Measurements from ENCODE around the gene ZNF423. TPM values are rescaled to one million over a fixed set of nuclear protein-coding genes. Genes with fewer than 3 reads are reported as not detected.

The ZNF423 gene
- total RNA-seq, 1 experiment from 2014 or later: not detected

GRCh38 chr16:49552313-49552928, 303.5 kb downstream of the ZNF423 start:
- DNase-seq: no peak
- no peaks in the 10 kb centered on the region for H3K4me1 Mint-ChIP-seq (ENCODE audit: low read depth, unreplicated experiment)
- intact Hi-C loops (cut with micrococcal nuclease; ENCODE audit: unreplicated experiment): no loop called here
- no peak overlapping the region for H3K4me3 Mint-ChIP-seq (ENCODE audit: low read depth, unreplicated experiment)
- CTCF ChIA-PET: interaction anchor here (0.6 kb wide), 1 partner anchor 16 kb away, joined by 3 read pairs; no protein-coding TSS in a partner anchor
- no peaks in the 10 kb centered on the region for H3K36me3 Mint-ChIP-seq (ENCODE audit: insufficient read depth, unreplicated experiment)
- TF ChIP-seq CTCF (IDR thresholded peaks at IDR 0.05; ENCODE audit: unreplicated experiment): no peak
- no peaks in the 10 kb centered on the region for H3K9me3 Mint-ChIP-seq (ENCODE audit: low read depth, unreplicated experiment)
- no peak overlapping the region for H3K27ac Mint-ChIP-seq (ENCODE audit: unreplicated experiment)
- peaks cover 46% of the 10 kb centered on the region for H3K27me3 Mint-ChIP-seq (ENCODE audit: unreplicated experiment)
- BruUV-seq (replicated peaks): no TSS peak

GRCh38 chr16:49550666-49551065, 305.2 kb downstream of the ZNF423 start:
- Mint-ChIP-seq H3K4me1 (ENCODE audit: low read depth, unreplicated experiment) (no peaks in the 10 kb centered on the region), H3K36me3 (ENCODE audit: insufficient read depth, unreplicated experiment) (no peaks in the 10 kb centered on the region), H3K9me3 (ENCODE audit: low read depth, unreplicated experiment) (no peaks in the 10 kb centered on the region), H3K27ac (ENCODE audit: unreplicated experiment) (no peak overlapping the region), H3K27me3 (ENCODE audit: unreplicated experiment) (peaks cover 64% of the 10 kb centered on the region), H3K4me3 (ENCODE audit: low read depth, unreplicated experiment) (no peak overlapping the region)
- CTCF ChIA-PET: no interaction called here
- intact Hi-C loops (cut with micrococcal nuclease; ENCODE audit: unreplicated experiment): no loop called here
- BruUV-seq (replicated peaks): no TSS peak
- no peak for DNase-seq
- no peak for TF ChIP-seq CTCF (IDR thresholded peaks at IDR 0.05; ENCODE audit: unreplicated experiment)

GRCh38 chr16:49550140-49550539, 305.8 kb downstream of the ZNF423 start:
- CTCF ChIA-PET: no interaction called here

GRCh38 chr16:49548325-49548970, 307.5 kb downstream of the ZNF423 start:
- H3K36me3 Mint-ChIP-seq (ENCODE audit: insufficient read depth, unreplicated experiment): no peaks in the 10 kb centered on the region
- CTCF ChIA-PET: interaction anchor here (0.6 kb wide), 1 partner anchor 498 kb away, joined by 4 read pairs; no protein-coding TSS in a partner anchor
- TF ChIP-seq CTCF (IDR thresholded peaks at IDR 0.05; ENCODE audit: unreplicated experiment): no peak
- H3K27ac Mint-ChIP-seq (ENCODE audit: unreplicated experiment): no peak overlapping the region
- H3K9me3 Mint-ChIP-seq (ENCODE audit: low read depth, unreplicated experiment): no peaks in the 10 kb centered on the region
- H3K27me3 Mint-ChIP-seq (ENCODE audit: unreplicated experiment): peaks cover 86% of the 10 kb centered on the region
- intact Hi-C loops (cut with micrococcal nuclease; ENCODE audit: unreplicated experiment): no loop called here
- BruUV-seq (replicated peaks): no TSS peak
- H3K4me3 Mint-ChIP-seq (ENCODE audit: low read depth, unreplicated experiment): no peak overlapping the region
- H3K4me1 Mint-ChIP-seq (ENCODE audit: low read depth, unreplicated experiment): no peaks in the 10 kb centered on the region
- DNase-seq: no peak

More at GRCh38 chr16:49550140-49550539, 305.8 kb downstream of the ZNF423 start:
- no peaks in the 10 kb centered on the region for H3K4me1 Mint-ChIP-seq (ENCODE audit: low read depth, unreplicated experiment)
- peaks cover 69% of the 10 kb centered on the region for H3K27me3 Mint-ChIP-seq (ENCODE audit: unreplicated experiment)
- H3K9me3 Mint-ChIP-seq (ENCODE audit: low read depth, unreplicated experiment): no peaks in the 10 kb centered on the region
- no TSS peak for BruUV-seq (replicated peaks)
- no peaks in the 10 kb centered on the region for H3K36me3 Mint-ChIP-seq (ENCODE audit: insufficient read depth, unreplicated experiment)
- TF ChIP-seq CTCF (IDR thresholded peaks at IDR 0.05; ENCODE audit: unreplicated experiment): no peak
- H3K4me3 Mint-ChIP-seq (ENCODE audit: low read depth, unreplicated experiment): no peak overlapping the region
- no peak overlapping the region for H3K27ac Mint-ChIP-seq (ENCODE audit: unreplicated experiment)
- intact Hi-C loops (cut with micrococcal nuclease; ENCODE audit: unreplicated experiment): no loop called here
- DNase-seq: no peak

Measured in Calu3 (cell line).